Esophagus muscularis mucosa (tissue), 4 donors: ENCODE measurements around the gene ZNHIT6. TPM values are rescaled to one million over a fixed set of nuclear protein-coding genes. Genes with fewer than 3 reads are reported as not detected.

Experiments used
- DNase-seq: peaks from one replicate; pipeline ENCODE4 v3.0.0-alpha.2; 2017; ENCODE audit errors: extremely low spot score
- H3K27ac ChIP-seq, 4 donors: fragments of 200-600 bp; sonication (generic); replicated peaks in 1 of 4; 1 replicate in 3 of 4; 2 replicates in 1 of 4; pipeline ENCODE4 v1.5.1; 2016 to 2019; ENCODE audit warnings: mild to moderate bottlenecking in 1 of 4
- H3K27me3 ChIP-seq, 4 donors: fragments of 200-600 bp; sonication (generic); one replicate each; pipeline versions ENCODE4 v1.5.1 to v1.6.0; 2016 to 2019
- H3K36me3 ChIP-seq, 4 donors: fragments of 200-600 bp; sonication (generic); one replicate each; pipeline ENCODE4 v1.5.1; 2016 to 2019
- H3K4me1 ChIP-seq, 4 donors: fragments of 200-600 bp; sonication (generic); one replicate each; pipeline ENCODE4 v1.5.1; 2016 to 2019
- H3K4me3 ChIP-seq, 4 donors: fragments of 200-600 bp; sonication (generic); 1 replicate in 2 of 4; 2 replicates in 2 of 4; pipeline ENCODE4 v1.5.1; 2016 to 2019; ENCODE audit warnings: mild to moderate bottlenecking in 4 of 4, moderate library complexity in 1 of 4
- H3K9me3 ChIP-seq, 4 donors: fragments of 200-600 bp; sonication (generic); 1 replicate in 3 of 4; 2 replicates in 1 of 4; pipeline ENCODE4 v1.5.1; 2016 to 2019
- CTCF ChIP-seq, 3 experiments: fragments of 200-600 bp in 2 of 3; fragments of 450-650 bp in 1 of 3; sonication (generic) in 2 of 3; IDR thresholded peaks; one replicate each; pipeline ENCODE4 v1.5.1; 2017 to 2019; ENCODE audit warnings: antibody characterized with exemption in 3 of 3, mild to moderate bottlenecking in 2 of 3, moderate library complexity in 1 of 3
- EP300 ChIP-seq: sonication (generic); formaldehyde crosslinking; IDR thresholded peaks from one replicate; pipeline ENCODE4 v1.6.1; 2017; ENCODE audit warnings: antibody characterized with exemption
- POLR2A ChIP-seq: fragments of 450-650 bp; IDR thresholded peaks from one replicate; pipeline ENCODE4 v1.6.1; 2017; ENCODE audit warnings: antibody characterized with exemption, moderate library complexity, mild to moderate bottlenecking, low read depth
- POLR2AphosphoS5 ChIP-seq, 2 donors: sonication (generic); formaldehyde crosslinking; IDR thresholded peaks; one replicate each; pipeline ENCODE4 v1.6.1; 2017; ENCODE audit warnings: antibody characterized with exemption in 2 of 2
- WGBS: methylation state at CpG from one replicate; pipeline ENCODE4 v1.1.5; 2018; 5-methylcytosine and 5-hydroxymethylcytosine counted together
- intact Hi-C: fragments of 100-400 bp; cut with DNase I; formaldehyde crosslinking; loops from one replicate; pipeline ENCODE4 v1.15.1; 2023
- total RNA-seq, 4 donors: library from RNA; depleted of rRNA; stranded (reverse); fragments of >200 nt; gene quantifications; one replicate each; pipeline versions ENCODE4 v1.1.0 to v1.2.1, GENCODE V29; 2016

Gene ZNHIT6
- total RNA-seq, 4 donors from 2014 or later, result 12.8 to 16.8 (median 15.5) TPM

GRCh38 chr1:85626818-85627217 lies 81.4 kb downstream of the ZNHIT6 start:
- H3K27me3 ChIP-seq, result no peaks in the 10 kb centered on the region
- H3K4me1 ChIP-seq, result peaks cover 0 to 15% (median 8%) of the 10 kb centered on the region in 4 donors
- intact Hi-C loops, result no loop called here
- TF ChIP-seq POLR2A, result no peak
- no peak for TF ChIP-seq POLR2AphosphoS5 (IDR thresholded peaks at IDR 0.05)
- TF ChIP-seq CTCF (IDR thresholded peaks at IDR 0.05), result no peak
- no peak for TF ChIP-seq EP300
- H3K4me3 ChIP-seq, result no peak overlapping the region
- H3K9me3 ChIP-seq, result peaks cover 0 to 13% (median 3%) of the 10 kb centered on the region in 4 donors
- H3K27ac ChIP-seq, result no peak overlapping the region
- peaks cover 0 to 4% (median 2%) of the 10 kb centered on the region in 4 donors for H3K36me3 ChIP-seq
- DNase-seq, result peak; percentile 26

- no peak overlapping the region for H3K27ac ChIP-seq
- WGBS, result 73% methylated on average over 4 of the region's 4 CpGs
- H3K4me1 ChIP-seq, result peaks cover 0 to 13% (median 7%) of the 10 kb centered on the region in 4 donors
- TF ChIP-seq POLR2A (no peak), CTCF (IDR thresholded peaks at IDR 0.05) (no peak), EP300 (no peak), POLR2AphosphoS5 (IDR thresholded peaks at IDR 0.05) (no peak)
- peaks cover 0 to 22% (median 13%) of the 10 kb centered on the region in 4 donors for H3K9me3 ChIP-seq
- no peak for DNase-seq
- intact Hi-C loops, result no loop called here
- H3K36me3 ChIP-seq, result peaks cover 0 to 4% (median 2%) of the 10 kb centered on the region in 4 donors
- no peak overlapping the region for H3K4me3 ChIP-seq
- no peaks in the 10 kb centered on the region for H3K27me3 ChIP-seq
Measured at GRCh38 chr1:85624361-85624760, 83.9 kb downstream of the ZNHIT6 start.

GRCh38 chr1:85623061-85623471 lies 85.2 kb downstream of the ZNHIT6 start:
- H3K27ac ChIP-seq, result no peak overlapping the region
- peaks cover 0 to under 1% (median 0%) of the 10 kb centered on the region in 4 donors for H3K4me1 ChIP-seq
- H3K36me3 ChIP-seq, result peaks cover 0 to 4% (median 0%) of the 10 kb centered on the region in 4 donors
- WGBS, result 94% methylated on average over 1 of the region's 1 CpG
- intact Hi-C loops, result no loop called here
- H3K9me3 ChIP-seq, result peaks cover 0 to 22% (median 13%) of the 10 kb centered on the region in 4 donors
- DNase-seq, result no peak
- TF ChIP-seq CTCF (IDR thresholded peaks at IDR 0.05), result no peak
- TF ChIP-seq EP300, result no peak
- no peak for TF ChIP-seq POLR2AphosphoS5 (IDR thresholded peaks at IDR 0.05)
- TF ChIP-seq POLR2A, result no peak
- H3K4me3 ChIP-seq, result no peak overlapping the region
- no peaks in the 10 kb centered on the region for H3K27me3 ChIP-seq

GRCh38 chr1:85621430-85621829 lies 86.8 kb downstream of the ZNHIT6 start:
- WGBS, result 92% methylated on average over 1 of the region's 1 CpG
- no peak for DNase-seq
- TF ChIP-seq EP300 (no peak), CTCF (IDR thresholded peaks at IDR 0.05) (no peak), POLR2A (no peak), POLR2AphosphoS5 (IDR thresholded peaks at IDR 0.05) (no peak)
- Histone ChIP-seq H3K4me1 (no peaks in the 10 kb centered on the region), H3K27me3 (peaks cover 0 to 3% (median 0%) of the 10 kb centered on the region in 4 donors), H3K4me3 (no peak overlapping the region), H3K27ac (no peak overlapping the region), H3K9me3 (peaks cover 0 to 22% (median 13%) of the 10 kb centered on the region in 4 donors), H3K36me3 (peaks cover 0 to 4% (median 0%) of the 10 kb centered on the region in 4 donors)
- intact Hi-C loops, result no loop called here

- DNase-seq, result no peak
- intact Hi-C loops, result no loop called here
- Histone ChIP-seq H3K27me3 (peaks cover 0 to 9% (median 0%) of the 10 kb centered on the region in 4 donors), H3K9me3 (peaks cover 0 to 16% (median 13%) of the 10 kb centered on the region in 4 donors), H3K4me3 (no peak overlapping the region), H3K36me3 (peaks cover 0 to under 1% (median 0%) of the 10 kb centered on the region in 4 donors), H3K4me1 (peaks cover 4 to 7% (median 5%) of the 10 kb centered on the region in 4 donors), H3K27ac (no peak overlapping the region)
- WGBS, result 57% methylated on average over 3 of the region's 3 CpGs
- TF ChIP-seq EP300 (no peak), CTCF (IDR thresholded peaks at IDR 0.05) (no peak), POLR2AphosphoS5 (IDR thresholded peaks at IDR 0.05) (no peak), POLR2A (no peak)
Measured at GRCh38 chr1:85617633-85618100, 90.6 kb downstream of the ZNHIT6 start.
